ENCODE results near the gene MBNL3. TPM values are rescaled to one million over a fixed set of nuclear protein-coding genes. Genes with fewer than 3 reads are reported as not detected.

The MBNL3 gene
- total RNA-seq, 1 experiment from 2014 or later = 0.39 TPM

- Histone ChIP-seq H3K27ac (ENCODE audit: low read length) (no peak overlapping the region), H3K4me1 (ENCODE audit: control insufficient read depth, insufficient read depth, low read length) (no peaks in the 10 kb centered on the region), H3K36me3 (ENCODE audit: control insufficient read depth, insufficient read depth, low read length) (no peaks in the 10 kb centered on the region), H3K27me3 (ENCODE audit: control insufficient read depth, insufficient read depth, low read length) (no peaks in the 10 kb centered on the region), H3K9me3 (ENCODE audit: control insufficient read depth, insufficient read depth, low read depth, low read length) (no peaks in the 10 kb centered on the region), H3K4me3 (ENCODE audit: low read depth in 2 of 2, low read length in 2 of 2) (no peak overlapping the region)
- ChIA-PET POLR2A (no interaction called here), CTCF (interaction anchor here (0.6 kb wide), 1 partner anchor 151 kb away, joined by 12 read pairs; no protein-coding TSS in a partner anchor)
- BruUV-seq (replicated peaks) = no TSS peak
- in situ Hi-C loops (cut with HindIII; ENCODE audit: low pct_unique_long_range_greater_than_20kb, low sequenced_read_pairs) (no loop called here), intact Hi-C loops (cut with micrococcal nuclease; ENCODE audit: unreplicated experiment) (no loop called here)
- DNase-seq (ENCODE audit: low read depth, low spot score) (no peak), ATAC-seq (no peak)
- TF ChIP-seq SIN3A (IDR thresholded peaks at IDR 0.05; ENCODE audit: borderline replicate concordance, insufficient read depth, low read depth, low read length) (no peak), REST (IDR thresholded peaks at IDR 0.05; ENCODE audit: insufficient read depth in 1 of 2, low read depth in 2 of 2, low read length in 1 of 2) (no peak), TCF7L2 (IDR thresholded peaks at IDR 0.05; ENCODE audit: low read depth, low read length) (no peak), CTCF (IDR thresholded peaks at IDR 0.05) (no peak), POLR2AphosphoS5 (IDR thresholded peaks at IDR 0.05; ENCODE audit: low read depth, low read length) (no peak)
Measured at GRCh38 chrX:132443196-132444135, 45.4 kb downstream of the MBNL3 start.

- no peak overlapping the region for H3K4me3 ChIP-seq (ENCODE audit: low read depth in 2 of 2, low read length in 2 of 2)
- DNase-seq (ENCODE audit: low read depth, low spot score) (no peak), ATAC-seq (no peak)
- ChIA-PET CTCF (no interaction called here), POLR2A (no interaction called here)
- no peak for TF ChIP-seq TCF7L2 (IDR thresholded peaks at IDR 0.05; ENCODE audit: low read depth, low read length)
- TF ChIP-seq POLR2AphosphoS5 (IDR thresholded peaks at IDR 0.05; ENCODE audit: low read depth, low read length) = no peak
- no peak for TF ChIP-seq SIN3A (IDR thresholded peaks at IDR 0.05; ENCODE audit: borderline replicate concordance, insufficient read depth, low read depth, low read length)
- no peak for TF ChIP-seq CTCF (IDR thresholded peaks at IDR 0.05)
- TF ChIP-seq REST (IDR thresholded peaks at IDR 0.05; ENCODE audit: insufficient read depth in 1 of 2, low read depth in 2 of 2, low read length in 1 of 2) = no peak
- intact Hi-C loops (cut with micrococcal nuclease; ENCODE audit: unreplicated experiment) = no loop called here
- BruUV-seq (replicated peaks) = no TSS peak
- no peak overlapping the region for H3K27ac ChIP-seq (ENCODE audit: low read length)
- H3K4me1 ChIP-seq (ENCODE audit: control insufficient read depth, insufficient read depth, low read length) = no peaks in the 10 kb centered on the region
- no peaks in the 10 kb centered on the region for H3K9me3 ChIP-seq (ENCODE audit: control insufficient read depth, insufficient read depth, low read depth, low read length)
- no peaks in the 10 kb centered on the region for H3K36me3 ChIP-seq (ENCODE audit: control insufficient read depth, insufficient read depth, low read length)
- in situ Hi-C loops (cut with HindIII; ENCODE audit: low pct_unique_long_range_greater_than_20kb, low sequenced_read_pairs) = no loop called here
- no peaks in the 10 kb centered on the region for H3K27me3 ChIP-seq (ENCODE audit: control insufficient read depth, insufficient read depth, low read length)
Measured at GRCh38 chrX:132442691-132443090, 46.1 kb downstream of the MBNL3 start.
